ENCODE data around the gene ARSJ.

Gene ARSJ

GRCh38 chr4:113968473-113968872 is 11.0 kb downstream of the ARSJ start:
- no peaks in the 10 kb centered on the region for H3K4me1 ChIP-seq (ENCODE audit: control insufficient read depth, low read length)
- no peaks in the 10 kb centered on the region for H3K79me2 ChIP-seq (ENCODE audit: control insufficient read depth, low read length)
- H3K4me3 ChIP-seq (ENCODE audit: low read length): no peak overlapping the region
- H4K20me1 ChIP-seq (ENCODE audit: control insufficient read depth, insufficient read depth, low read depth, low read length): no peaks in the 10 kb centered on the region
- H3K9me3 ChIP-seq (ENCODE audit: control insufficient read depth, insufficient read depth, low read length): no peaks in the 10 kb centered on the region
- no peaks in the 10 kb centered on the region for H3K36me3 ChIP-seq (ENCODE audit: control insufficient read depth, low read length)
- TF ChIP-seq CTCF (IDR thresholded peaks at IDR 0.05; ENCODE audit: low read depth, low read length, poor library complexity, severe bottlenecking) (no peak), EZH2phosphoT487 (IDR thresholded peaks at IDR 0.05; ENCODE audit: borderline replicate concordance, low read length) (no peak)
- no peak overlapping the region for H3K27ac ChIP-seq (ENCODE audit: low read depth, low read length)
- no peaks in the 10 kb centered on the region for H3F3A ChIP-seq (ENCODE audit: control insufficient read depth, insufficient read depth)
- H3K9me2 ChIP-seq (replicated peaks; ENCODE audit: control insufficient read depth, low read length): no peaks in the 10 kb centered on the region
- H3K27me3 ChIP-seq (ENCODE audit: control insufficient read depth, low read length): no peaks in the 10 kb centered on the region
- no peak overlapping the region for H3K4me2 ChIP-seq (ENCODE audit: low read length)

GRCh38 chr4:113967687-113968086 is 11.8 kb downstream of the ARSJ start:
- Histone ChIP-seq H3K9me2 (replicated peaks; ENCODE audit: control insufficient read depth, low read length) (no peaks in the 10 kb centered on the region), H3F3A (ENCODE audit: control insufficient read depth, insufficient read depth) (no peaks in the 10 kb centered on the region), H3K79me2 (ENCODE audit: control insufficient read depth, low read length) (no peaks in the 10 kb centered on the region), H3K27ac (ENCODE audit: low read depth, low read length) (no peak overlapping the region), H3K4me2 (ENCODE audit: low read length) (no peak overlapping the region), H3K9me3 (ENCODE audit: control insufficient read depth, insufficient read depth, low read length) (no peaks in the 10 kb centered on the region), H3K36me3 (ENCODE audit: control insufficient read depth, low read length) (no peaks in the 10 kb centered on the region), H3K4me1 (ENCODE audit: control insufficient read depth, low read length) (no peaks in the 10 kb centered on the region), H3K27me3 (ENCODE audit: control insufficient read depth, low read length) (0 out of 2 replicates have a peak, but pooled peaks cover under 1% of the 10 kb centered on the region), H4K20me1 (ENCODE audit: control insufficient read depth, insufficient read depth, low read depth, low read length) (no peaks in the 10 kb centered on the region), H3K4me3 (ENCODE audit: low read length) (no peak overlapping the region)
- TF ChIP-seq CTCF (IDR thresholded peaks at IDR 0.05; ENCODE audit: low read depth, low read length, poor library complexity, severe bottlenecking) (no peak), EZH2phosphoT487 (IDR thresholded peaks at IDR 0.05; ENCODE audit: borderline replicate concordance, low read length) (no peak)

- no peak for TF ChIP-seq CTCF (IDR thresholded peaks at IDR 0.05; ENCODE audit: low read depth, low read length, poor library complexity, severe bottlenecking)
- TF ChIP-seq EZH2phosphoT487 (IDR thresholded peaks at IDR 0.05; ENCODE audit: borderline replicate concordance, low read length): no peak
- Histone ChIP-seq H3K4me1 (ENCODE audit: control insufficient read depth, low read length) (no peaks in the 10 kb centered on the region), H3K4me2 (ENCODE audit: low read length) (no peak overlapping the region), H4K20me1 (ENCODE audit: control insufficient read depth, insufficient read depth, low read depth, low read length) (no peaks in the 10 kb centered on the region), H3K27me3 (ENCODE audit: control insufficient read depth, low read length) (peaks cover 9% of the 10 kb centered on the region; the same call in 1 of the 2 replicates), H3K27ac (ENCODE audit: low read depth, low read length) (no peak overlapping the region), H3K79me2 (ENCODE audit: control insufficient read depth, low read length) (no peaks in the 10 kb centered on the region), H3K4me3 (ENCODE audit: low read length) (no peak overlapping the region), H3K9me2 (replicated peaks; ENCODE audit: control insufficient read depth, low read length) (no peaks in the 10 kb centered on the region), H3K36me3 (ENCODE audit: control insufficient read depth, low read length) (no peaks in the 10 kb centered on the region), H3K9me3 (ENCODE audit: control insufficient read depth, insufficient read depth, low read length) (no peaks in the 10 kb centered on the region), H3F3A (ENCODE audit: control insufficient read depth, insufficient read depth) (no peaks in the 10 kb centered on the region)
Observed at GRCh38 chr4:113962719-113963265, 16.7 kb downstream of the ARSJ start.

All from DOHH2 (cell line).